Uterus (tissue), 2 donors: ENCODE results near the gene BUD31.

Source experiments
- POLR2A ChIP-seq, 2 donors: fragments of 450-650 bp; IDR thresholded peaks; one replicate each; pipeline ENCODE4 v1.6.1; 2016; ENCODE audit warnings: antibody characterized with exemption in 2 of 2, mild to moderate bottlenecking in 1 of 2, moderate library complexity in 1 of 2
- TF ChIP-seq, protein P1 (sequence below), 4 experiments: fragments of 200-600 bp in 2 of 4; fragments of 450-650 bp in 2 of 4; sonication (generic) in 2 of 4; IDR thresholded peaks; one replicate each; pipeline ENCODE4 v1.5.1; 2016 to 2019; ENCODE audit warnings: antibody characterized with exemption in 4 of 4, mild to moderate bottlenecking in 2 of 4, moderate library complexity in 1 of 4

DNA sequence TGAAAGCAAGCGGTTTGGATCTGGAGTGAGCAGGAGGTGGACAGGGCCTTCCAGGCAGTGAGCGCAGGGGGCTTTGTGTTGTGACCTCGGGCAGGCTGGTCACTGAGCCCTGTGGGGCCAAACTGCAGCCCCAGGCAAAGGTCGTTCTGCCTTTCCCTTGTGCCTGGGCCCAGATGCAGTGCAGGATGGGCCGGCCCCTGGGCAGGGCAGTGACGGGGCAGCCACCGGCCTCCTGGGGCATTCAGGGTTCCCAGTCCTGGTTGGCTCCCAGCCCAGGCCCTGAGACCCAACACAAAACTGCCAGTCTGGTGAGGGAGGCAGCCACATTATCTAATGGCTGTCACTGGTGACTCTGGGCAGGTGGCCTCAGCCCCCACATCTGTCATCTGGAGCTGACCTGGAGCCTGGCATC lies 27.1 kb upstream of the BUD31 start:
- TF ChIP-seq, protein P1, sequence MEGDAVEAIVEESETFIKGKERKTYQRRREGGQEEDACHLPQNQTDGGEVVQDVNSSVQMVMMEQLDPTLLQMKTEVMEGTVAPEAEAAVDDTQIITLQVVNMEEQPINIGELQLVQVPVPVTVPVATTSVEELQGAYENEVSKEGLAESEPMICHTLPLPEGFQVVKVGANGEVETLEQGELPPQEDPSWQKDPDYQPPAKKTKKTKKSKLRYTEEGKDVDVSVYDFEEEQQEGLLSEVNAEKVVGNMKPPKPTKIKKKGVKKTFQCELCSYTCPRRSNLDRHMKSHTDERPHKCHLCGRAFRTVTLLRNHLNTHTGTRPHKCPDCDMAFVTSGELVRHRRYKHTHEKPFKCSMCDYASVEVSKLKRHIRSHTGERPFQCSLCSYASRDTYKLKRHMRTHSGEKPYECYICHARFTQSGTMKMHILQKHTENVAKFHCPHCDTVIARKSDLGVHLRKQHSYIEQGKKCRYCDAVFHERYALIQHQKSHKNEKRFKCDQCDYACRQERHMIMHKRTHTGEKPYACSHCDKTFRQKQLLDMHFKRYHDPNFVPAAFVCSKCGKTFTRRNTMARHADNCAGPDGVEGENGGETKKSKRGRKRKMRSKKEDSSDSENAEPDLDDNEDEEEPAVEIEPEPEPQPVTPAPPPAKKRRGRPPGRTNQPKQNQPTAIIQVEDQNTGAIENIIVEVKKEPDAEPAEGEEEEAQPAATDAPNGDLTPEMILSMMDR (IDR thresholded peaks at IDR 0.05) = no peak
- no peak for TF ChIP-seq POLR2A (IDR thresholded peaks at IDR 0.05)
